ENCODE data around the gene CCDC197.

The CCDC197 gene

DNA sequence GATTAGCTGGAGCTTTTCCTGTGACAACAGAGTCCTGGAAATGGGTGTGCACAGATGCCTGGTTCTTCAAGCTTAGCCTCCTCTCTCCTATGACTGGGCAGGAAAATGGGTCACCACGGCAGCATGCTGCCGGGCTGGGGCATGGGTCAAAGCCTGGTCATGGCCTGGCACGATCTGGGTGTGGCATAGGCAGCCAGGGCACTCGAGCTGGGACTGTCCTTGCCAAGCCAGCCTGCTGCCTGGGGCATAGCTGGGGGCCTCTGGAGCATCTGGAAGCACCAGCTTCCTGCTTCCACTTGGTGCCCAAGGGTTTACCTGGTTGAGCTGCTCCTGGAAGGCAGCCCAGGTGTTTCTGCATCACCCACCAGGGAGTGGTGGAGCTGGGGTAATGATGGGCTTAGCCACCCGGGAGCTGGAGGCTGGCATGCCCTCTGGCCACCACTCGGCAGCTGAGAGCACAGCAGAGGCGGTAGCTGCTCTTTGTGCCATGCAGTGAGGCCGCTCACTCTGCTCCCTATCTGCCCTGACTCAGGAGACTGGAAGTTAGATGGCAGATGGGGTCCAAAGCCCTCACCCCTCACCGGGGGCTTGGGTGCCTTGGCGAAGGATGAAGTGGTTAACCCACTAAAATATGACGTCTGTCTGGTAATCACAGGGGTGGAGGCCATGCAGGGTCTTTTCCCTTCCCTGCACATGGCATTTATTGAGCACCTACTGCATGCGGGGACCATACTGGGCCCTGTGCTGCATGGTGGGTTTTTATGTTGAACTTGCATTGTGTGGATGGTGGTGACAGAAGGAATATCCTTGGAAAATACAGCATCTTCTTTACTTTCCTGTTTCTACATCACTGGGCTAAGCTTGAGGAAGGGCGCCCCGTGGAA, 30.7 kb downstream of the CCDC197 start:
- peak; percentile 32 for DNase-seq

DNA sequence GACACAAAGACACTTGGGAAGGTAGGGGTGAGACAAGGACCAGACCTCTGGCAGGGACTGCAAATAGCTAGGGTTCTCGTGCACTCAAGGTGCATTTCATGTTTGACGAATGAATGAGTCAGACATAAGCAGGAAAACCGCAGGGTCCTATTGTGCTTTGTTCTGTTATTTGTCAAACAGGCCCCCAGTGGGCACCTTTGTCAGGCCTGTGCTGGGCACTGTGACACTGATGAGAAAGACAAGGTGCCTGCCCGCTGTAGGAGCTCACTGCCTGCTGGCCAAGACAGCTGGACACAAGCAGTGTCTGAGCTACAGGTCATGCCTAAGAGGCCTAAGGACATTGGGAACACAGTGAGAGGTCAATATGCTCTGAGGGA, 31.3 kb downstream of the CCDC197 start:
- DNase-seq, result no peak

GRCh38 chr14:94029265-94029664, 32.2 kb downstream of the CCDC197 start:
- DNase-seq, result no peak

- DNase-seq, result no peak
These were observed 32.6 kb downstream of the CCDC197 start for GRCh38 chr14:94029671-94030203.

DNA sequence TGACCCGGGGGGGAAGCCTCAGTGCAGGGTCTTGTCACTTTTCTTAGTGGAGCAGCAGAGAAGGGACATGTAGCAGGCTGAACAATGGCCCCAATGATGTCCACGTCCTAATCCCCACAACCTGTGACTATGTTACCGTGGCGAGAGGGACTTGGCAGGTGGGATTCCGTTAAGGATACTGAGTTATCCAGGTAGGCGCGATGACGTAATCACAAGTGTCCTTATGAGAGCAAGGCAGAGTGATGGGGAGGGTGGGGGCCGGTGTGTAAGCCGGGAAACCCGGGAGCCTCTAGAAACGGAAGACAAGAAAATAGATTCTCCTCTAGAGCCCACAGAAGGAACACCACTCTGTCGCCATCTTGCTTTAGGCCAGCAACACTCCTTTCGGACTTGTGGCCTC, 33.5 kb downstream of the CCDC197 start:
- no peak for DNase-seq

DNA sequence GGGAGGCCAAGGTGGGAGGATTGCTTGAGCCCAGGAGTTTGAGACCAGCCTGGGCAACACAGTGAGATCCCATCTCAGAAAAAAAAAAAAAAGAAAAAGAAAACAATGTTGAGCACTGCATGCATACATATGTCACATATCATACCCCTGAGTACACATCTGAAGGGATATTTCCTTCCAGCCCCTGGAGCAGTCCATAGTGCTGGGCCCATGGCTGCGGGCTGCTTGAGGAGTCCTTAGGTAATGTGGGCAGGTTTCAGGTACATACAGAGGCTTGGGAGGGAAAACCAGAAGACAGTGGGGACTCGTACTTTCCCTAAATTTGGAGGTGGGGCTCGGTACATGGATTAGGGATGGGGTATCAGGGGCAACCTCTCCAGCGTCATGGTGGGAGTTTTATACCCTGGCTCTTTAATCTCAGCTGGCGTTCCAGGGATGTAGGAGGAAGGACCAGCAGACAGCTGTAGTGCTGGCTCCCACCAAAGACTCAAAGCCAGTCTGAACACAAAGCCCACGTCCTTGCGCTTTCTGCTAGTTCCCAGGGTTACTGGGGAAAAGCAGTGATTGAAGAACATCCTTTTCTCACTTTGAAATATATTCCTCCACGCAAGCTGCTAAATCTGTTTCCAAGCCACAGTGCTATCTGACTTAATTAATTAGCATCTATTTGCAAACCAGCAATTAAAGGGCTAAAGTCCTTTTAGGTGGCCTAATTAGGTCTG, 34.2 kb downstream of the CCDC197 start:
- DNase-seq, result no peak

DNA sequence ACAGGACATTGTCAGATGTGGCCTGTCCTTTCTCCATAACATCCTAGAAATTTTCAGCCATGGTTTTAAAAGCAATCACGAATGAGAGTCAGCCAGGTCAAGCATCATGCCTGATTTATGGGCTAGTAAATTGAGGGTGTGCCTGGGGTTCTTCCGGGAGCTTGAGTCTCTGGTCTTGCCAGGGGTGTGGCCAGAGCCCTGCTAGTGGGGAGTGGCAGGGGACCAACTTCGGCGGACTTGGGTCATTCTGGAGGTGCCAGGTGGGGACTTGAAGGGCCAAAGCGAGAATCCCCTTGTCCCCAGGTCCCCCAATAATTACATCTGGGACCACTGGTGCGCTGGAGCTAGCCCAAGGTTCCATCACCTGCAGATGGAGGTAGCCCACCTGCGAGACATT, 34.8 kb downstream of the CCDC197 start:
- DNase-seq, result no peak

DNA sequence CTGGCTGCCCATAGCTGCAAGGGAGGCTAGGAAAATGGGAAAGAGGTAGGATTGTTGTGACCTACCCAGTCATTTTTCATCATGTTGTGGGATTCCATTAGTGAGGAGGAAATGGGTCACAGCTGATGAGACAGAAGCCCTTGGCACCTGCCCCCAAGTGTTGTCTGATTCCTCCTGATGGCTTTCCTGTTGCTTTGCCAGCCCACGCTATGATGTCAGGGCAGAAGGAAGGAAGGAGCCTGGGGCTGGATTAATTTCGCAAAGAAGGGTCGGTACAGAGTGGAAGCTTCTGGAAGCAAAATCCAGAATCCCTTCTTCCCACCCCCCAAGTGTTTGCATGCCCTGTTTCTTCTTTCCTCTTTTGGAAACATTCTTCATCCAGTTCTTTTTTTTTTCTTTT, 37.8 kb downstream of the CCDC197 start:
- DNase-seq, result no peak

DNA sequence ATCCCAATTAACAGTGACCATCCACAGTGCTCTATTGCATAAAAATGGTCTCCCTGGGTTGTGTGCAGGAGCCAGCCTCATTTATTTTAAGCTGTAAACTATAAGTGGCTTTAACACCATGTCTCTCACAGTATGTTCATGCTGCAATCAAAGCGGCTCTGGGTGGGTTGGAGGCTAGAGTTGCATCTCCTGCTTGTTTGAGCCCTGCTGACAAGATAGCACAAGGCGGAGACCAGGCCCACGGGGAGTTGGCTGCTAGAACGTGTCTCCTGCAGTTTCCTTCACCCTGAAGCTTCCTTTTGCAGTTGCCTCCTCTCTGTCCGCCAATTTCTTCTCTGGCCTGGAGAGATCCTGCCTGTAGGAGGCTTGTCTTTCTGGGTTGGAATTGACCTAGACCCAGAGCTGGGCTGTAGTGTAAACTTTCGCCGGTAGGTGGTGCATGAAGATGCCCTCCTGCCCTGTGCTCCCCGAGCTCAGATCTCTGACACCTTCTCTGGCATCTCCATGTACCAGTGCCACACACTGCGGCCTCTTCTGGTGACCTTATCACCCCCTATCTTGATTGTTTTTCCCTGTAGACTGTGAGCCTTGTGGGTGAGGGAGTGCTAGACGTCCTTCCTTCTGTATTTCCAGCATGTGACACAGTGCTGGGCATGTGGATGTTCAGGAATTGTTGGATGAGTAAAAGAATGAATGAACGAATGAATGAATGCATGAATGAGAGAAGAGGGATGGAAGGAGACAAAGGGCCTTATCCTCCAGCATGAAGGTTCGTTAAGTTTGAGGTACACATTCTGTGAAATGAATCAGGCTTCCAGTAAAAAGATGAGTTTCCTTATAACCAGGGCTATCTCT, 39.4 kb downstream of the CCDC197 start:
- DNase-seq, result no peak

GRCh38 chr14:94037954-94038353, 40.9 kb downstream of the CCDC197 start:
- DNase-seq, result no peak

- DNase-seq, result no peak
These were observed 41.4 kb downstream of the CCDC197 start for GRCh38 chr14:94038510-94038909.

- no peak for DNase-seq
These were observed 42.0 kb downstream of the CCDC197 start for GRCh38 chr14:94038921-94039629.

DNA sequence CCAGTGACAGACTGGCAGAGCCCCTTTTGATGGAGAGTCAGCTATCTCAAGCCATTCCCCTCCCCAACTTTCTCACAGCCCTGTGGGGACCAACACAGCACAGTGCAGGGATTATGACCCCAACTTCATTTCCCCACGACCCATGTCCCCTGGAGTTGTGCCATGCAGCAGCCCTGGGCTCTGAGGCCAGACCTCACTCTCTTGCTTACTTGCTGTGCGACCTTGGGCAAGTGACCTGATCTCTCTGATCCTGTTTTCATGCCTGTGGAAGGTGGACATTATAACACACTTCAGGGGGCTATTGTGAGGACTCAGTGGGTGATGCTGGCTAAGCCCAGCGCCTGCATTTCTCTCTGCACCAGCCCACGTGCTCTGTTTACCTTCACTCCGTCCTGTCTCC, 43.1 kb downstream of the CCDC197 start:
- DNase-seq, result no peak

DNA sequence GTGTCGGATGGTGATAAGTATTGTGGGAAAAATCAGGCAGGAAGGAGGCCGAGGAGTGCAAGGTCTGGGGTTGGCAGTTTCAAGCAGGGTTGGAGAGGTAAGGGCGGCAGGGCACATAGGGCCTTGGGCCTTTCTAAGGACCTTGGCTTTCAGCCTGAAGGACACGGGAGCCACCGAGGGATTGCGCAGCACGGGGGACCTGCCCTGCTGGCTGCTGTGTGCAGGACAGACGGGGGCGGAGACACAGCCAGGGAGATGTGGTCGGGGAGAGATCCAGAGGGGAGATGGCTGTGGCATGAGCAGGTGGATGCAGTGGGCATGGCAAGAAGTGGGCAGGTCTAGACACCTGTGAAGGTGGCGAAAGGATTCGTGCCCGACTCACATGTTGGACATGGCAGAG, 43.7 kb downstream of the CCDC197 start:
- DNase-seq, result no peak

GRCh38 chr14:94041551-94042346, 44.6 kb downstream of the CCDC197 start:
- DNase-seq, result no peak

DNA sequence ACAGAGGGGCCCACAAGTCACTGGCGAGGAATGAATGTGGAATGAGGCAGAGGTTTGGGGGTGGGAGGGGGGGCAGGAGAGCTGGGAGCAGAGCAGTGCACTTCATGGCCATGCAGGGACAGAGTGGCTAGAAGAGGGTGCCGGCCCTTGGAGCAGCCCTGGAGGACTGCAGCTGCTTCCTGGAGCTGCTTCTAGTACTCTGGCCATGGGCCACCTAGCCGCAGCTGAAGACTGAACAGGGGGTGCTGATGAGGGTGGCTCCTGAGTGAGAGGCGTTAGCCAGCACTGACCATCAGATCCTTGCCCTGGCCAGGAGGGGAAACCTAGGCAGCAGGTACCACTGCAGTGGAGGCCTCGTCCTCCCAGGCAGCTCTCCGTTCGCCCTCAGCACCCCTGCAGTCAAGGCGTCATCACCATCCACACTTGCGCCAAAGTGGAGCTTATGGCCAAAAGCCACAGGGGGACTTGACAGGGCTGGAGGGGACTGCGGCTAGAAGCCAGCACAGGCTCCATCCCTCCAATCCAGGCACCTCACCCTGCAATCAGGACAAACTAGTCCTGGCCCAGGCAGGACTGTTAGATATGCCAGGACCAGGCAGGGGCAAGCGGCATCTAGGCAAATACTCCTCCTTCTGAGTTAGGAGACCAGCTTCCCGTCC, 45.5 kb downstream of the CCDC197 start:
- no peak for DNase-seq

DNA sequence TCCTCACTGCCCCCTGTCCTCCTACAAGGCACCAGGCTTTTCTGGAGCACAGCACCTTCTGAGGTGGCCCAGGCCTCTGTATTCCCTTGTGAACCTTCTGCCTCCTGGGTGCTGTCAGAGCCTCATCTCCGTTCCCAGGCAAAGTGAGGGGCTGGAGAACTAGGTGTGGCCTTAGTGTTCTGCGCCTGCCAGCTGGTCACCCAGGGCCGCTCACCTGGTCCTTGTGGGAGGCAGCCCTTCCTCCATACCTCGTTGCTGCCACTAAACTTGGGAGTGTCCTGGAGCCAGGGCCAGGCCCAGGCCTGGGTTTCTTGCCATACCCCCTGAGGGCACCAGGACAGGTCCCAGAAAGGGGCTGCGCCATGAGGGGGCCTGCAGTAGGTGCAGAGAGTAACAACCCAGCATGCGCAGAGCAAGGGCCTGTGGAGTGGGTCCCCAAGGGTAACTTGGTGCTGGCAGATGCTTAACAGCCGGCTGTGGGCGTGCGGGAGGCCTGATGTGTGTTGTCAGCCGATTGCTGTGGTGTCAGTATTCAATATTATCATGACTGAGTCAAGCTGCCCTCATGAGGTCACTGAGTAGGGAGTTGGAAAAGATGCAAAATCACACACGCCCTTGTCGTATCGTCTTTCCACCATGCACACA, 46.1 kb downstream of the CCDC197 start:
- DNase-seq, result no peak

DNA sequence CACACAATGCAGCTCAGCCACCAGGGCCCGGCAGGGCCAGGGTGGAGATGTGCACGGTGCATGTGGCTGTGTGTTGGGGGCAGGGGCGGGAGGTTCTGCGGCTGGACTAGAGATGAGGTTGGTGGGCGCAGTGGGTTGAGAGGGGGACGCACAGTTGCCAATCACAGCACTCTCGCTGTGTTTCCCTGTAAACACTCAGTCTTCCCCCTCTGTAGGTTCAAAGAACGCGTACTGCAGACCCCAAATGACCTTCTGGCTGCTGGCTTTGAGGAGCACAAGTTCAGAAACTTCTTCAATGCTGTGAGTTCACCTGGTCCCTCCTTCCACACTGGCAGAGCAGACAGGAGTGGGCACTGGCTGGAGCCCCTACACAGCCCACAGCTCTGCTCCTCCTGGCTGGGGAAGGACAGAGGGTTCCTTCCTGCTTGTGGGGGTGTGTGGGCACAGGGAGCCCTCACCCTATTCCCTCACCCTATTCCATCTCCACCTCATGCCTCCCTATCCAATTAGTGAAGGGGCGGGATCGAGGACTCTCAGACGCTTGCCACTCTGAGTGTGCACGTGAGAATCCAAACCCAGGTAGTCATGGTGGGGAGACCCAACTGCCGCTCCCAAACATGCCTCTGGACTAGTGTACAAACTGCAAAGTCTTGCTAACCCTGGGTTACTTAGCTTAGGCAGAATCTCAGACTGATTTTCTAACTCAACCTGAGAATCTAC, 46.8 kb downstream of the CCDC197 start:
- DNase-seq, result no peak

DNA sequence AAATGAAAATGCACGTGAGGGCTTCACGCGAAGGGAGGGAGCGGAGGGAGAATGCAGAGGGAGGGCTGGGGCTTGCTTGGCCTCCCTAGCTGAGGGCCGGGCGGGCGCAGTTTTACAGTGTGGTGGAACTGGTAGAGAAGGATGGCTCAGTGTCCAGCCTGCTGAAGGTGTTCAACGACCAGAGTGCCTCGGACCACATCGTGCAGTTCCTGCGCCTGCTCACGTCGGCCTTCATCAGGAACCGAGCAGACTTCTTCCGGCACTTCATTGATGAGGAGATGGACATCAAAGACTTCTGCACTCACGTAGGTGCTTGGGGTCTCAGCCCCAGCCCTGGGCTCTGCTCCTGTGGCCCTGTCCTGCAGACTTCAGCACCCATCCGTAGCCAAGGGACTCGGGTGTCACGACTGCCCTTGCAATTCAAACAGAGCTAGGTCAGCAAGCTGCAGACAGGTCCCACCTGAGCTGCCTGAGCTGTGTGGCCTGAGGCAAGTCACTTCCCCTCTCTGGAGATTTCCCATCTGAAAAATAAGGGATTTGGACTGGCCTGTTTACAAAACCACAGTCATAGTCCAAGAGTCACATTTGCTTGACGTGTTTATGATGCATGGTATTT, 47.5 kb downstream of the CCDC197 start:
- DNase-seq, result no peak

Data from NCI-H2029 (cell line).